Memory B cell (primary cell): Measurements from ENCODE around the gene HCRTR1.
"Not testable (repeated sequence)": the region's sequence is repeated elsewhere in the genome, so short reads cannot be mapped to it uniquely, and the experiment has no call there.

Experiments
- ATAC-seq: fragments of 150-1000 bp; cut with Tn5 transposase; 2 replicates; pipeline ENCODE4 v1.10.0; 2021; ENCODE audit warnings: low read depth, mild to moderate bottlenecking, moderate library complexity
- DNase-seq, 2 donors: peaks; one replicate each; pipeline ENCODE4 v3.0.0; 2022; ENCODE audit warnings: low spot score in 2 of 2
- H3K27ac Mint-ChIP-seq: one replicate; pipeline ENCODE4 v1.8.0; 2022; ENCODE audit warnings: mild to moderate bottlenecking, moderate library complexity, mixed read lengths
- H3K27me3 Mint-ChIP-seq: one replicate; pipeline ENCODE4 v1.8.0; 2022; ENCODE audit warnings: mixed read lengths
- H3K36me3 Mint-ChIP-seq: one replicate; pipeline ENCODE4 v1.8.0; 2022; ENCODE audit warnings: mild to moderate bottlenecking, mixed read lengths
- H3K4me1 Mint-ChIP-seq: one replicate; pipeline ENCODE4 v1.8.0; 2022; ENCODE audit warnings: mixed read lengths
- H3K4me3 Mint-ChIP-seq: one replicate; pipeline ENCODE4 v1.8.0; 2022; ENCODE audit warnings: mild to moderate bottlenecking, moderate library complexity, mixed read lengths
- H3K9me3 Mint-ChIP-seq: one replicate; pipeline ENCODE4 v1.8.0; 2022; ENCODE audit warnings: mixed read lengths

The HCRTR1 gene

GRCh38 chr1:31586376-31587327, 30.8 kb upstream of the HCRTR1 start:
- no peaks in the 10 kb centered on the region for H3K9me3 Mint-ChIP-seq
- peaks cover 13% of the 10 kb centered on the region for H3K27me3 Mint-ChIP-seq
- DNase-seq (no peak), ATAC-seq (no peak)
- H3K4me1 Mint-ChIP-seq: peaks cover 4% of the 10 kb centered on the region
- no peak overlapping the region for H3K4me3 Mint-ChIP-seq
- no peaks in the 10 kb centered on the region for H3K36me3 Mint-ChIP-seq
- no peak overlapping the region for H3K27ac Mint-ChIP-seq

- not testable (repeated sequence) for H3K9me3 Mint-ChIP-seq, ATAC-seq, DNase-seq, H3K36me3 Mint-ChIP-seq, H3K4me1 Mint-ChIP-seq, H3K4me3 Mint-ChIP-seq, H3K27ac Mint-ChIP-seq
- H3K27me3 Mint-ChIP-seq: peaks cover 19% of the 10 kb centered on the region
These were observed 30.2 kb upstream of the HCRTR1 start for GRCh38 chr1:31587328-31587699.

GRCh38 chr1:31587720-31588423, 29.6 kb upstream of the HCRTR1 start:
- DNase-seq (peak in 1 of 2 donors; percentile 31), ATAC-seq (peak; percentile 66)
- Mint-ChIP-seq H3K9me3 (no peaks in the 10 kb centered on the region), H3K36me3 (no peaks in the 10 kb centered on the region), H3K4me1 (peaks cover 4% of the 10 kb centered on the region), H3K27me3 (peaks cover 20% of the 10 kb centered on the region), H3K27ac (no peak overlapping the region), H3K4me3 (no peak overlapping the region)

- Mint-ChIP-seq H3K4me3 (peak overlapping the region; percentile 6), H3K9me3 (no peaks in the 10 kb centered on the region), H3K27me3 (peaks cover 22% of the 10 kb centered on the region), H3K27ac (no peak overlapping the region), H3K36me3 (no peaks in the 10 kb centered on the region), H3K4me1 (peaks cover 4% of the 10 kb centered on the region)
- DNase-seq (no peak), ATAC-seq (no peak)
These were observed 28.6 kb upstream of the HCRTR1 start for GRCh38 chr1:31588751-31589515.

GRCh38 chr1:31591425-31592093, 25.9 kb upstream of the HCRTR1 start:
- H3K36me3 Mint-ChIP-seq: no peaks in the 10 kb centered on the region
- H3K27ac Mint-ChIP-seq: no peak overlapping the region
- ATAC-seq: no peak
- H3K27me3 Mint-ChIP-seq: peaks cover 25% of the 10 kb centered on the region
- no peak for DNase-seq
- peaks cover 4% of the 10 kb centered on the region for H3K4me1 Mint-ChIP-seq
- no peaks in the 10 kb centered on the region for H3K9me3 Mint-ChIP-seq
- no peak overlapping the region for H3K4me3 Mint-ChIP-seq

GRCh38 chr1:31592132-31592531, 25.4 kb upstream of the HCRTR1 start:
- no peak for ATAC-seq
- Mint-ChIP-seq H3K4me1 (peaks cover 7% of the 10 kb centered on the region), H3K27ac (no peak overlapping the region)

GRCh38 chr1:31593136-31593665, 24.3 kb upstream of the HCRTR1 start:
- Mint-ChIP-seq H3K9me3 (no peaks in the 10 kb centered on the region), H3K4me3 (no peak overlapping the region), H3K27me3 (peaks cover 22% of the 10 kb centered on the region), H3K4me1 (peaks cover 6% of the 10 kb centered on the region), H3K36me3 (no peaks in the 10 kb centered on the region), H3K27ac (no peak overlapping the region)
- ATAC-seq (no peak), DNase-seq (no peak)

More at GRCh38 chr1:31592132-31592531, 25.4 kb upstream of the HCRTR1 start:
- no peak for DNase-seq
- Mint-ChIP-seq H3K27me3 (peaks cover 25% of the 10 kb centered on the region), H3K36me3 (no peaks in the 10 kb centered on the region), H3K4me3 (no peak overlapping the region), H3K9me3 (no peaks in the 10 kb centered on the region)

- Mint-ChIP-seq H3K4me3 (no peak overlapping the region), H3K9me3 (no peaks in the 10 kb centered on the region), H3K4me1 (peaks cover 4% of the 10 kb centered on the region), H3K27ac (no peak overlapping the region), H3K27me3 (peaks cover 21% of the 10 kb centered on the region), H3K36me3 (no peaks in the 10 kb centered on the region)
- peak; percentile 99 for ATAC-seq
- DNase-seq: peak; percentile 55 to 76
These were observed 23.5 kb upstream of the HCRTR1 start for GRCh38 chr1:31593770-31594632.

GRCh38 chr1:31595836-31596736, 21.4 kb upstream of the HCRTR1 start:
- H3K4me1 Mint-ChIP-seq: peaks cover 2% of the 10 kb centered on the region
- no peak overlapping the region for H3K27ac Mint-ChIP-seq
- no peaks in the 10 kb centered on the region for H3K36me3 Mint-ChIP-seq
- H3K4me3 Mint-ChIP-seq: no peak overlapping the region
- no peak for DNase-seq
- peaks cover 18% of the 10 kb centered on the region for H3K27me3 Mint-ChIP-seq
- ATAC-seq: no peak
- H3K9me3 Mint-ChIP-seq: no peaks in the 10 kb centered on the region

GRCh38 chr1:31596737-31597097, 20.8 kb upstream of the HCRTR1 start:
- ATAC-seq: no peak
- no peaks in the 10 kb centered on the region for H3K9me3 Mint-ChIP-seq
- no peak overlapping the region for H3K4me3 Mint-ChIP-seq
- H3K27ac Mint-ChIP-seq: no peak overlapping the region
- peaks cover 2% of the 10 kb centered on the region for H3K4me1 Mint-ChIP-seq
- peaks cover 15% of the 10 kb centered on the region for H3K27me3 Mint-ChIP-seq
- H3K36me3 Mint-ChIP-seq: no peaks in the 10 kb centered on the region
- DNase-seq: no peak

GRCh38 chr1:31598980-31599379, 18.5 kb upstream of the HCRTR1 start:
- no peak for DNase-seq
- Mint-ChIP-seq H3K27ac (no peak overlapping the region), H3K4me3 (no peak overlapping the region), H3K27me3 (peaks cover 3% of the 10 kb centered on the region), H3K4me1 (peaks cover 2% of the 10 kb centered on the region), H3K9me3 (peaks cover 2% of the 10 kb centered on the region), H3K36me3 (no peaks in the 10 kb centered on the region)
- no peak for ATAC-seq

- H3K4me1 Mint-ChIP-seq: peaks cover 2% of the 10 kb centered on the region
- no peaks in the 10 kb centered on the region for H3K36me3 Mint-ChIP-seq
- DNase-seq (no peak), ATAC-seq (no peak)
- no peak overlapping the region for H3K27ac Mint-ChIP-seq
- H3K27me3 Mint-ChIP-seq: peaks cover 3% of the 10 kb centered on the region
- peaks cover 2% of the 10 kb centered on the region for H3K9me3 Mint-ChIP-seq
- H3K4me3 Mint-ChIP-seq: no peak overlapping the region
These were observed 16.8 kb upstream of the HCRTR1 start for GRCh38 chr1:31600641-31601040.
